Ovary (tissue), 3 donors: ENCODE measurements around the gene PIK3R1.

Source experiments
- POLR2A ChIP-seq: fragments of 450-650 bp; IDR thresholded peaks from one replicate; pipeline ENCODE4 v1.6.1; 2017; ENCODE audit warnings: antibody characterized with exemption, mild to moderate bottlenecking, moderate library complexity
- TF ChIP-seq, protein P1 (sequence below), 3 donors: fragments of 450-650 bp in 2 of 3; fragments of 200-600 bp in 1 of 3; IDR thresholded peaks; one replicate each; pipeline versions ENCODE4 v1.5.1 to v1.8.0; 2016 to 2022; ENCODE audit warnings: antibody characterized with exemption in 3 of 3, mild to moderate bottlenecking in 1 of 3
- donor health status: DM: no; HTN: no; CAD: no.

DNA sequence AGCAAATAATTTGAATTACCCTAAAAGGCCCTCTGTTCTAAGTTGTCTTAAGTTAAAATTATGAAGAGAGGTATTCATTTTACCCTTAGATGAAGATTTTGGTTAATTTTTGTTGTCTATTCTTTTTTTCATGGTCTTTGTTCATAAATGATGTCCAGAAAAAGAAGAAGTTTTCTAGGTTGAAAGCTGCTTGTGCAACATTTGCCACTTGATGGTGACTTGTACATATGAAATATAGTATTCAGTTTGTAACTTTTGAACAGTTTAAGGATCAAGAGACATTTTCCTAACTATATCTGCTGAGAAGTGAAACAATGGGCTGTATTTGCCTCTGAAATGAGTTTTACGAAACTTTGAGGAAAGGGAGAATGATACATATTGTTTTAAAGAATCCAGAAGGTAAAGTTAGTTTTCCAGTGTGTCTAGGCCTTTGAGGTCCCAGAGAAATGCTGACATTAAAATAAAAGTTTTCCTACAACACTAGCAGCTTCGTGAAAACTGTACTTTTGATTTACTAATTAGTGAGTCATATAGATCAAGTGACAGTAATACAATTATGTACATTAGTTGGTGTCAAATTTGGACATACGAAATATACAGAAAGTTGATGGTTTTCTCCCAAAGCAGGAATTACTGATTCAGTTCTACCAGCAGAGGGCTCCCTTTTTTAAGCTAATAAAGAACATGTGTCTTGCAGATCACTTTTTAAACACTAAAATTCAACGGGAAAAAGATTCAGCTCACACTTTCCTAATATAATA lies 70.5 kb downstream of the PIK3R1 start:
- TF ChIP-seq, protein P1, sequence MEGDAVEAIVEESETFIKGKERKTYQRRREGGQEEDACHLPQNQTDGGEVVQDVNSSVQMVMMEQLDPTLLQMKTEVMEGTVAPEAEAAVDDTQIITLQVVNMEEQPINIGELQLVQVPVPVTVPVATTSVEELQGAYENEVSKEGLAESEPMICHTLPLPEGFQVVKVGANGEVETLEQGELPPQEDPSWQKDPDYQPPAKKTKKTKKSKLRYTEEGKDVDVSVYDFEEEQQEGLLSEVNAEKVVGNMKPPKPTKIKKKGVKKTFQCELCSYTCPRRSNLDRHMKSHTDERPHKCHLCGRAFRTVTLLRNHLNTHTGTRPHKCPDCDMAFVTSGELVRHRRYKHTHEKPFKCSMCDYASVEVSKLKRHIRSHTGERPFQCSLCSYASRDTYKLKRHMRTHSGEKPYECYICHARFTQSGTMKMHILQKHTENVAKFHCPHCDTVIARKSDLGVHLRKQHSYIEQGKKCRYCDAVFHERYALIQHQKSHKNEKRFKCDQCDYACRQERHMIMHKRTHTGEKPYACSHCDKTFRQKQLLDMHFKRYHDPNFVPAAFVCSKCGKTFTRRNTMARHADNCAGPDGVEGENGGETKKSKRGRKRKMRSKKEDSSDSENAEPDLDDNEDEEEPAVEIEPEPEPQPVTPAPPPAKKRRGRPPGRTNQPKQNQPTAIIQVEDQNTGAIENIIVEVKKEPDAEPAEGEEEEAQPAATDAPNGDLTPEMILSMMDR (IDR thresholded peaks at IDR 0.05): peak; percentile 55 to 85 (median 71)
- TF ChIP-seq POLR2A: no peak
